Measurements from ENCODE around the gene SMARCE1.

Gene SMARCE1

GRCh38 chr17:40647624-40648383 is at the start of gene SMARCE1:
SMARCE1 (minus strand) TSS chr17:40647818; CDS start chr17:40645802, 2,016 bp downstream.
- H3K36me3 ChIP-seq (ENCODE audit: insufficient read depth, low read length), result peaks cover 39% of the 10 kb centered on the region
- H3K9ac ChIP-seq (ENCODE audit: low read depth, low read length), result peak within 1 kb of the TSS; percentile 96
- DNase-seq (peak; percentile 78), ATAC-seq (ENCODE audit: insufficient read depth, low read depth) (peak; percentile 79)
- no peaks in the 10 kb centered on the region for H3K9me3 ChIP-seq (ENCODE audit: insufficient read depth, low read length, severe bottlenecking)
- H3K4me3 ChIP-seq (ENCODE audit: low read depth in 1 of 2, low read length in 2 of 2), result peak within 1 kb of the TSS; percentile 77 to 81
- H3K4me2 ChIP-seq (ENCODE audit: insufficient read depth, low read length), result peak within 1 kb of the TSS; percentile 83
- H3K27me3 ChIP-seq (ENCODE audit: insufficient read depth, low read length, poor library complexity), result no peaks in the 10 kb centered on the region
- peaks cover 19% of the 10 kb centered on the region; the same call in 1 of the 2 replicates for H4K20me1 ChIP-seq (ENCODE audit: insufficient read depth, low read length)
- peaks cover 48% of the 10 kb centered on the region for H3K4me1 ChIP-seq (ENCODE audit: insufficient read depth, low read length)
- H2AFZ ChIP-seq (ENCODE audit: low read depth, low read length), result peak within 1 kb of the TSS; percentile 96
- peaks cover 62% of the 10 kb centered on the region for H3K79me2 ChIP-seq (ENCODE audit: insufficient read depth, low read length)
- peak within 1 kb of the TSS; percentile 98 for H3K27ac ChIP-seq (ENCODE audit: low read length)
- TF ChIP-seq EZH2 (IDR thresholded peaks at IDR 0.05; ENCODE audit: borderline replicate concordance, low read depth, low read length, severe bottlenecking), result no peak
- TF ChIP-seq, protein P1, sequence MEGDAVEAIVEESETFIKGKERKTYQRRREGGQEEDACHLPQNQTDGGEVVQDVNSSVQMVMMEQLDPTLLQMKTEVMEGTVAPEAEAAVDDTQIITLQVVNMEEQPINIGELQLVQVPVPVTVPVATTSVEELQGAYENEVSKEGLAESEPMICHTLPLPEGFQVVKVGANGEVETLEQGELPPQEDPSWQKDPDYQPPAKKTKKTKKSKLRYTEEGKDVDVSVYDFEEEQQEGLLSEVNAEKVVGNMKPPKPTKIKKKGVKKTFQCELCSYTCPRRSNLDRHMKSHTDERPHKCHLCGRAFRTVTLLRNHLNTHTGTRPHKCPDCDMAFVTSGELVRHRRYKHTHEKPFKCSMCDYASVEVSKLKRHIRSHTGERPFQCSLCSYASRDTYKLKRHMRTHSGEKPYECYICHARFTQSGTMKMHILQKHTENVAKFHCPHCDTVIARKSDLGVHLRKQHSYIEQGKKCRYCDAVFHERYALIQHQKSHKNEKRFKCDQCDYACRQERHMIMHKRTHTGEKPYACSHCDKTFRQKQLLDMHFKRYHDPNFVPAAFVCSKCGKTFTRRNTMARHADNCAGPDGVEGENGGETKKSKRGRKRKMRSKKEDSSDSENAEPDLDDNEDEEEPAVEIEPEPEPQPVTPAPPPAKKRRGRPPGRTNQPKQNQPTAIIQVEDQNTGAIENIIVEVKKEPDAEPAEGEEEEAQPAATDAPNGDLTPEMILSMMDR (IDR thresholded peaks at IDR 0.05; ENCODE audit: borderline replicate concordance, extremely low read depth, low read length, poor library complexity, severe bottlenecking), result no peak

- Histone ChIP-seq H4K20me1 (ENCODE audit: insufficient read depth, low read length) (no peaks in the 10 kb centered on the region), H3K9me3 (ENCODE audit: insufficient read depth, low read length, severe bottlenecking) (no peaks in the 10 kb centered on the region), H3K27ac (ENCODE audit: low read length) (no peak overlapping the region), H3K9ac (ENCODE audit: low read depth, low read length) (no peak overlapping the region), H3K36me3 (ENCODE audit: insufficient read depth, low read length) (no peaks in the 10 kb centered on the region), H3K4me1 (ENCODE audit: insufficient read depth, low read length) (no peaks in the 10 kb centered on the region), H3K79me2 (ENCODE audit: insufficient read depth, low read length) (no peaks in the 10 kb centered on the region), H2AFZ (ENCODE audit: low read depth, low read length) (no peak overlapping the region), H3K27me3 (ENCODE audit: insufficient read depth, low read length, poor library complexity) (peaks cover 24% of the 10 kb centered on the region), H3K4me2 (ENCODE audit: insufficient read depth, low read length) (no peak overlapping the region), H3K4me3 (ENCODE audit: low read depth in 1 of 2, low read length in 2 of 2) (no peak overlapping the region)
- no peak for ATAC-seq (ENCODE audit: insufficient read depth, low read depth)
- DNase-seq, result no peak
- no peak for TF ChIP-seq EZH2 (IDR thresholded peaks at IDR 0.05; ENCODE audit: borderline replicate concordance, low read depth, low read length, severe bottlenecking)
- TF ChIP-seq, protein P1 (IDR thresholded peaks at IDR 0.05; ENCODE audit: borderline replicate concordance, extremely low read depth, low read length, poor library complexity, severe bottlenecking), result no peak
These were observed 49.7 kb upstream of the SMARCE1 start for GRCh38 chr17:40697297-40697696.

DNA sequence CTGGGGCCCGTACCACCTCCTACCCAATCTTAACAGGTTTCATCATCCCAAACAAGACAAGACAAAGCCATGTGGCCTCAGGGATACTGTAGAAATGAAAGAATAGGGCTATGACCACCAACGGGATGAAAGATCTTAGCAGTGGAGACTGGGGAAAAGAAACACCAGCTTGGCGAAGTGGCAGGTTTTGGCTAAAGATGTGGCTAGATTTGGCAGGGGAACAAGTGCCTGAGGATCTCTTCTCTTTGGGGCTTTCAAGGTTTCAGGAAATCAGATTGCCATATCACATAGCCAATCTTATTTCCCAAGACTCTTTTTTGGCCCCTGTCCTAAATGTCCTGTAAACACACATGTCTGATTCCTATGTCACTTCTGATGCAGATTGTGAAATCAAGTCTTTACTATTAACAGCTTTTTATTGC is 49.0 kb upstream of the SMARCE1 start:
- Histone ChIP-seq H3K4me2 (ENCODE audit: insufficient read depth, low read length) (no peak overlapping the region), H3K36me3 (ENCODE audit: insufficient read depth, low read length) (no peaks in the 10 kb centered on the region), H2AFZ (ENCODE audit: low read depth, low read length) (no peak overlapping the region), H3K79me2 (ENCODE audit: insufficient read depth, low read length) (no peaks in the 10 kb centered on the region), H3K27me3 (ENCODE audit: insufficient read depth, low read length, poor library complexity) (peaks cover 30% of the 10 kb centered on the region), H3K4me1 (ENCODE audit: insufficient read depth, low read length) (no peaks in the 10 kb centered on the region), H3K27ac (ENCODE audit: low read length) (no peak overlapping the region), H3K4me3 (ENCODE audit: low read depth in 1 of 2, low read length in 2 of 2) (no peak overlapping the region), H4K20me1 (ENCODE audit: insufficient read depth, low read length) (no peaks in the 10 kb centered on the region), H3K9ac (ENCODE audit: low read depth, low read length) (no peak overlapping the region), H3K9me3 (ENCODE audit: insufficient read depth, low read length, severe bottlenecking) (no peaks in the 10 kb centered on the region)
- ATAC-seq (ENCODE audit: insufficient read depth, low read depth), result no peak
- DNase-seq, result no peak
- no peak for TF ChIP-seq EZH2 (IDR thresholded peaks at IDR 0.05; ENCODE audit: borderline replicate concordance, low read depth, low read length, severe bottlenecking)
- TF ChIP-seq, protein P1 (IDR thresholded peaks at IDR 0.05; ENCODE audit: borderline replicate concordance, extremely low read depth, low read length, poor library complexity, severe bottlenecking), result no peak
